Rectal smooth muscle tissue (tissue), 1 donor: Measurements from ENCODE around the gene SORCS2.

Experiments used
- H3K27ac ChIP-seq: one replicate; pipeline ENCODE4 v1.7.0; 2013; ENCODE audit warnings: low read depth, low read length, inconsistent platforms
- H3K27me3 ChIP-seq: one replicate; pipeline ENCODE4 v1.7.0; 2013; ENCODE audit warnings: low read length; ENCODE audit not compliant: control insufficient read depth, insufficient read depth
- H3K36me3 ChIP-seq: one replicate; pipeline ENCODE4 v1.7.0; 2013; ENCODE audit warnings: low read length; ENCODE audit not compliant: control insufficient read depth, insufficient read depth
- H3K4me1 ChIP-seq: one replicate; pipeline ENCODE4 v1.7.0; 2013; ENCODE audit warnings: low read length; ENCODE audit not compliant: control insufficient read depth, insufficient read depth
- H3K4me3 ChIP-seq: one replicate; pipeline ENCODE4 v1.7.0; 2013; ENCODE audit warnings: low read length
- H3K9ac ChIP-seq: one replicate; pipeline ENCODE4 v1.7.0; 2013; ENCODE audit warnings: low read length

Gene SORCS2

GRCh38 chr4:7657545-7658297 is 465.4 kb downstream of the SORCS2 start:
- no peak overlapping the region for H3K27ac ChIP-seq
- H3K4me3 ChIP-seq = no peak overlapping the region
- no peaks in the 10 kb centered on the region for H3K27me3 ChIP-seq
- H3K9ac ChIP-seq = no peak overlapping the region
- no peaks in the 10 kb centered on the region for H3K4me1 ChIP-seq
- H3K36me3 ChIP-seq = no peaks in the 10 kb centered on the region

DNA sequence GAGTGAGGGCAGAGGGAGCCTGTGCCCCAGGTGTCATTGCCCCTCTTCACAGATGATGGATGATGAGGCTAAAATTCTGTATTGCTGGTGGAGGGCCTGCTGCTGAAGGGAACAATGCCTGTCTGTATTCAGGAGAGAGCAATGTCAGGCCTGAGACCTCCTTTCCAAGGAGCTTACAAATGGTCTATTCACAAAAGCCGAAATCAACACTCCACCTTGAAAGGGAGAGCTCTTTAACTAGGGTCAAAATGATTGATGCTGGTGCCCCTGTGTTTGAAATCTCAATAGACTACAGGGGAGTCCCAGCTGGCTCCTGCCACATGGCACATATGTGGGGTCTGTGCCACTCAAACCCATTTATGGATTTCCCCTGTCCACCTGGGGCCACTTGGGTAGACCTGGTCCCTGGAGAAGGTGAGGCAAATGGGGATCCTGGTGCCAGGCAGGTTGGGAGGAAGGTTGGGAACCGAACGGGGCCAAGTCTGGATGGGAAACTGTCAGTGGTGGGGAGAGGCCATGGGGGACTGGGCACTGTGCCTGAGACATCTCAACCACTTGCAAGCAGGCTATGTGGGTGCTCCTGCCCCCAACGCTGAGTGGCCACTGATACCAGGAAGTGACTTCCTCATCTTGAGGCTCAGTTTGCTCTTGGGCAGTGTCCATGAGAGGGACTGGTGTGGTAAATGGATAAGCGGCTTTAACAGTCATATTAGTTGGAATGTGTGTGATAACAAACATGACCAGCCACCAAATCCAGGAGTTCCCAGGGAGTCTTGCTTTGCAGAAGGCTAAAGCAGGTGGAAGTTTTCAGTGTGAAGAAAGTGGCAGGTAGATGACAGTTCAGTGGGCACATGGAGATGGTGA is 466.2 kb downstream of the SORCS2 start:
- Histone ChIP-seq H3K4me1 (no peaks in the 10 kb centered on the region), H3K27ac (no peak overlapping the region), H3K36me3 (no peaks in the 10 kb centered on the region), H3K4me3 (no peak overlapping the region), H3K9ac (no peak overlapping the region), H3K27me3 (no peaks in the 10 kb centered on the region)

- H3K9ac ChIP-seq = no peak overlapping the region
- no peaks in the 10 kb centered on the region for H3K4me1 ChIP-seq
- H3K36me3 ChIP-seq = no peaks in the 10 kb centered on the region
- no peak overlapping the region for H3K4me3 ChIP-seq
- no peaks in the 10 kb centered on the region for H3K27me3 ChIP-seq
- no peak overlapping the region for H3K27ac ChIP-seq
Measured at GRCh38 chr4:7659429-7660175, 467.3 kb downstream of the SORCS2 start.

GRCh38 chr4:7660176-7661039 is 468.1 kb downstream of the SORCS2 start:
- no peak overlapping the region for H3K27ac ChIP-seq
- no peak overlapping the region for H3K9ac ChIP-seq
- no peaks in the 10 kb centered on the region for H3K36me3 ChIP-seq
- no peaks in the 10 kb centered on the region for H3K27me3 ChIP-seq
- H3K4me1 ChIP-seq = no peaks in the 10 kb centered on the region
- H3K4me3 ChIP-seq = no peak overlapping the region

DNA sequence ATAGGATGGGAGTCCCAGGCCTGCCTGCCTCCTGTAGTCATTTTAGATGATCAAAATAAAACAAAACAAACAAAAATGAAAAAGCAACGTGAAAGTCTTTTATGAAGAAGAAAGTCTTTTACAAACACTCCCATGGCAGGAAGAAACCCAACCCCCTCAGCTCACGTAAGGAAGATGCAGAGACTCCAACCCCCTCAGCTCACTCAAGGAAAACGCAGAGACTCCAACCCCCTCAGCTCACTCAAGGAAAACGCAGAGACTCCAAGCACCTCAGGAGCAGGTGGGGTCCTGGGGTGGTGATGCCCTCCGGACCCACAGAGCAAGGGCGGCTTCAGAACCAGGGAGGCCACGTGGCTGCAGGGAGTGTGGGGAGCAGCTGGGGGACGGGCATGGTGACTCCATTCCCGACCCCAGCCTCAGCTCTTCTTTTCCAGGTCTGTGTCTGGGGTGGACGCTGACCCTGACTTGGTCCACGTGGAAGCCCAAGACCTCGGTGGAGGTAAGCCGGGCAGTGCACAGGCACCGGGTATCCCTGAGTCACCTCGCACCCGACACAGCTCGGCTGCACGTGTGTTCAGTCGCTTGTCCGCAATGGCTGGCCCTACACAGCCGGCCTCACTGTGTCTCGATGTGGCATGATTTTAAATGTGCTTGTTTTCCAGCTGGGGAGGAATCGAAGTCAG is 468.9 kb downstream of the SORCS2 start:
- no peak overlapping the region for H3K9ac ChIP-seq
- no peaks in the 10 kb centered on the region for H3K4me1 ChIP-seq
- no peaks in the 10 kb centered on the region for H3K36me3 ChIP-seq
- no peaks in the 10 kb centered on the region for H3K27me3 ChIP-seq
- H3K27ac ChIP-seq = no peak overlapping the region
- no peak overlapping the region for H3K4me3 ChIP-seq

- H3K36me3 ChIP-seq = no peaks in the 10 kb centered on the region
- H3K9ac ChIP-seq = no peak overlapping the region
- H3K4me3 ChIP-seq = no peak overlapping the region
- H3K4me1 ChIP-seq = no peaks in the 10 kb centered on the region
- H3K27ac ChIP-seq = no peak overlapping the region
- H3K27me3 ChIP-seq = no peaks in the 10 kb centered on the region
Measured at GRCh38 chr4:7661846-7662506, 469.6 kb downstream of the SORCS2 start.

DNA sequence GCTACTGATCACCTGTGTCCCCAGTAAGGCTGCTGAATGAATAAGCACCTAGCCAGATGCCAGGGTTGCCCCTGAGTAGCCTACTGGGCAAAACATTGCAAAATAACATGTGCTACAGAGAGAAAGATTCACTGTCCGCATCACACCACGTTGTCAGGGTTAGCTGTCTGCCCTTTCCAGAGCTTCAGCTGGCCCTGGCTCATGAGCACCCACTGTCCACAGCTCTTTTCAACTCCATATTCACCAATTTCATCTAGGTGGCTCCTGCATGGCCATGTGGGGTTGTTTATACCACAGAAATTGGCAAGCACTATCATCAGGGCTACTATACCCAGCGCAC is 470.1 kb downstream of the SORCS2 start:
- Histone ChIP-seq H3K27ac (no peak overlapping the region), H3K27me3 (no peaks in the 10 kb centered on the region), H3K9ac (no peak overlapping the region), H3K4me1 (no peaks in the 10 kb centered on the region), H3K4me3 (no peak overlapping the region), H3K36me3 (no peaks in the 10 kb centered on the region)

GRCh38 chr4:7663075-7663541 is 470.8 kb downstream of the SORCS2 start:
- no peaks in the 10 kb centered on the region for H3K4me1 ChIP-seq
- H3K27ac ChIP-seq = no peak overlapping the region
- no peak overlapping the region for H3K4me3 ChIP-seq
- H3K36me3 ChIP-seq = no peaks in the 10 kb centered on the region
- no peak overlapping the region for H3K9ac ChIP-seq
- H3K27me3 ChIP-seq = no peaks in the 10 kb centered on the region

DNA sequence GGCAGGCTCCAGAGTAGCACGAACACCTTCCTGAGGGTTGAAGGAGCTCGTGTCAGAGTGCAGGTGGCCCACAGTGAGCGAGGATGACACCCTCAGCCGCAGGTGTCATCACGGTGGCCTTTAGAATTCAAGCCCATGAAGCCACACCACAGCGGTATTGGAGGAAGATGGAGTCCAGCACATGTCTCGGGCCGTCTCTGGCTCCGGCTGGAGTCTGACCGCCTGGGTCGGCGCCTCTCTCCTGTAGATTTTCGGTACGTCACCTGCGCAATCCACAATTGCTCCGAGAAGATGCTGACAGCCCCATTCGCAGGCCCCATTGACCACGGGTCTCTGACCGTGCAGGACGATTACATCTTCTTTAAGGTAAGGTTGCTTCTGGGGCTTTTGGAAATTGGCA is 471.8 kb downstream of the SORCS2 start:
- Histone ChIP-seq H3K4me3 (no peak overlapping the region), H3K4me1 (no peaks in the 10 kb centered on the region), H3K36me3 (no peaks in the 10 kb centered on the region), H3K27ac (no peak overlapping the region), H3K27me3 (no peaks in the 10 kb centered on the region), H3K9ac (no peak overlapping the region)

- Histone ChIP-seq H3K27ac (no peak overlapping the region), H3K9ac (no peak overlapping the region), H3K4me1 (no peaks in the 10 kb centered on the region), H3K36me3 (no peaks in the 10 kb centered on the region), H3K4me3 (no peak overlapping the region), H3K27me3 (no peaks in the 10 kb centered on the region)
Measured at GRCh38 chr4:7665321-7665720, 473.0 kb downstream of the SORCS2 start.

GRCh38 chr4:7666011-7666410 is 473.7 kb downstream of the SORCS2 start:
- no peaks in the 10 kb centered on the region for H3K27me3 ChIP-seq
- no peak overlapping the region for H3K27ac ChIP-seq

More at GRCh38 chr4:7666011-7666410, 473.7 kb downstream of the SORCS2 start:
- Histone ChIP-seq H3K36me3 (no peaks in the 10 kb centered on the region), H3K4me3 (no peak overlapping the region), H3K9ac (no peak overlapping the region), H3K4me1 (no peaks in the 10 kb centered on the region)
